GM21529 (cell line): ENCODE measurements around the gene ADAM19.
A peak's percentile ranks its signal among the peaks of the same experiment; 100 is the strongest.

Experiments
- ATAC-seq: cut with Tn5 transposase; IDR thresholded peaks from one replicate; pipeline ENCODE4 v1.9.1; 2021; ENCODE audit not compliant: unreplicated experiment

The ADAM19 gene

DNA sequence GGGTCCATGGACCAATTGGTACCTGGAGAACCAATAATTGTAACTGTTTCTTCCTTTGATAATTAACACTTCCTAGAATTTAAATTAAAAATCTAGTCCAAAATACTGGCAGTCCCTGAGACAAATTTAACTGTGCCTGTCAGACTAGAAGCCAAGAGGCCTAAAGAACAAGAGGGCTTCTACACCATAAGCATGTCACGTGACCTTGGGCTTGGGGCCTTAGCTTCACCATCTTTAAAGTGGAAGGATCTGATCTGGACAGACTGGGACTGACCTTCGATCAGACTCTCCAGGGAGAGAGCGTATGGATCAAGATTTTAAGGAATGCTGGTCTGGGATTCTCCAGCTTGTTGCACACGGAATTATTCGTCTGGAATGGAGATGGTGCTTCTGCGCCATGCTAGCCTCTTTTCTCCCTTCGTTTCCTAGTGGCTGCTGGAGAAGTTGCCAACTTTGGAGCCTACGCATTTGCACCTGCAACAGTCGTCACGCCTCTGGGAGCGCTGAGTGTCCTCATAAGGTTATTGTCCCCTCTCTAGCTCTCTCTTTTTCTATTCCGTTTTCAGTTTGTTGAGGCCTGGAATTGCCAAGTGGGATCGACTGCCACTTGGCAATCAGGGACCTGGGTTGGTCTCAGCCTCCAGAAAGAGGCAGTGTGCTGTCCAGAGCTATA lies 107.1 kb downstream of the ADAM19 start:
- no peak for ATAC-seq

GRCh38 chr5:157464519-157465171 lies 110.9 kb downstream of the ADAM19 start:
- ATAC-seq, result peak; percentile 91

- no peak for ATAC-seq
Measured at GRCh38 chr5:157463621-157464518, 111.7 kb downstream of the ADAM19 start.

GRCh38 chr5:157463081-157463480 lies 112.5 kb downstream of the ADAM19 start:
- ATAC-seq, result no peak

- no peak for ATAC-seq
Measured at GRCh38 chr5:157460921-157461792, 114.4 kb downstream of the ADAM19 start.

GRCh38 chr5:157459715-157460599 lies 115.6 kb downstream of the ADAM19 start, which contains the start of gene NIPAL4:
TSS of gene NIPAL4 (plus strand) at chr5:157460213. CDS start at chr5:157460321, 108 bp downstream.
- ATAC-seq, result no peak

DNA sequence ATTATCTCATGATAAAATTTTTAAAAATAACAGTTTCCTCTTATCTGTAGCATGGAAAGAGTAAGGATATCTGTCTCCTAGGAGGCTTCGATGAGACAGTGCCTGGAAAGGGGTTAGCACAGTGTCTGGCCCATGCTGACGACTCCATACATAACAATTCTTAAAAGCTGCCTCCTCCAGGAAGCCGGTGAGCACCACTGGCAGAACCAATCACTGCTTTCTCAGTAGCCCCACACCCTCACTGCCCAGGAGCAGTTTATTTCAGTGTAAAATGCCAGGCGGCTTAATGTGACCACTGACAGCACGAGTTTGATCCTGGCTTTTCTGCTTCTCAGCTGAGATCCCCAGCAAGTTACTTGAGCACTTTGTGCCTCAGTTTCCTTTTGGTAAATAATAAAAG lies 116.7 kb downstream of the ADAM19 start:
- no peak for ATAC-seq

GRCh38 chr5:157457391-157457790 lies 118.2 kb downstream of the ADAM19 start:
- no peak for ATAC-seq

DNA sequence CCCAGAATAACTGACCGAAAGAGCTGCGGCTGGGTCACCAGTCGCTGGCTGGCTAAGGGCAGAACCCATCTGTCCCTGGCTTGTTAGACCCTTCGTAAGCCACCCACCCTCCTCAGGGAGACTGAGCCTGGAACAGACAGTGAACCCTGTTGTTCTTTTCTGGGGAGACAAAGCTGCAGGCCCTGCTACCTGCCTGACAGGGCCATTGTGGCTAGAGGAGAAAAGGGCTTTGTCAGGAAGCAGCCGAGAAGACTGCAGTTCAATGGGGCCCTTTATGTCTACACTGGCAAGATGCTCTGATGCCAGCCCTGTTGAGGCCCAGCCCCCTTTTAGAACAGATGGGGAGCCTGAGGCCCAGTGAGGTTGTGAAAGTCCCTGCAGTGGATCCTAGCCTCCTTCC lies 119.3 kb downstream of the ADAM19 start:
- ATAC-seq, result no peak

GRCh38 chr5:157455057-157455456 lies 120.5 kb downstream of the ADAM19 start:
- ATAC-seq, result no peak

DNA sequence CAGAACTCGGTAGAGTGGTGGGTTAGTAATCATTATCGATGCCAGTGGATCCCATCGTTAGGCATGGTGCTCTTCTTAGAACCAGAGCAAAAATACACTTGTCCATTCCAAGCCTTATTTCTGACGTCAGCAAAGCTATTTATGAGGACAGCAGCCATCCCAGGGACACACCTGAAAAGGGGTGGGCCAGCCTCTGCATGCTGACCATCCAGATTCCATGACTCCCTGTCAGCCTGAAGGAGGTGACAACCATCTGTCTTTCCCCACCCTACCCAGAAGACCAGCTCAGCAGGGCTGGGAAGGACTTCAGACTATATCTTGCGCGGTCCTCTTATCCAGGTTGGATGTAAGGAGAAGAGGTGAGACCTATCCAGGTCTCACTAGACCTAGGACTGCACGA lies 121.3 kb downstream of the ADAM19 start:
- ATAC-seq, result no peak

DNA sequence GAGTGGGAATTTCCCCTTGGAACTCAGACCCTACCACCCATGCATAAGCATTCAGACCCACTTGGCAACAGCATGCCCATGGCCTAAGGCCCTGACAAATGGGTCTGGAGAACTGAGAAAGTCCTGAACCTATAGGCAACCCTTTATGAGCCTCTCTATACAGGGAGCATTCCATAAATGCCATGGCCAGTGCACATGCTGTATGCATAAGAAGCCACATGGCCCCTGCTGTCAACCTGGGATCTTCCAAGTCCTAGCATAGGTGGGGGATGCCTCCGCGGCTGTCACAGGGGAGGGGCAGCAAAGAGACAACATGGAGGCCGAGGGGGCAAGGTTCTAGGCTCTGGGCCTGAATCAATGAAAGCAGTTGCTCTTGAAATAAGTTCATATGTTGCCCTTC lies 123.8 kb downstream of the ADAM19 start:
- no peak for ATAC-seq

DNA sequence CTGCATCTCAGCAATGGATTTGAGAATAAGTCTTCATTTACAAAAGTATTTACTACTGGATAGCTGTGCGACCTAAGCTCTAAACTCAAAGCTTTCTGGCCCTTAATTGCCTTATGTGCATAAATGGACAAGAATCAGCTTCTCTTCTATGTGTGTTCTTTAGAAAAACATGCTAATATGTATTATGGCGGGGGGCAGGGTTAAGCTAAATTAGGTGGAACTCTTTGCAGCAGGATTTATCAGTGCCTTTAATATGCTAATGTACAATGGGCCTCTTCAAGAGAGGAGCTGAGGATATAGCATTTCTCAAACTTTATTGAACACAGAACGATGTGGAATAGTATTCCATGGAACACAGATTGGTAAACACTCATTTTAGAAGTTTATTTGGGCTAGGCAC lies 125.6 kb downstream of the ADAM19 start:
- no peak for ATAC-seq

DNA sequence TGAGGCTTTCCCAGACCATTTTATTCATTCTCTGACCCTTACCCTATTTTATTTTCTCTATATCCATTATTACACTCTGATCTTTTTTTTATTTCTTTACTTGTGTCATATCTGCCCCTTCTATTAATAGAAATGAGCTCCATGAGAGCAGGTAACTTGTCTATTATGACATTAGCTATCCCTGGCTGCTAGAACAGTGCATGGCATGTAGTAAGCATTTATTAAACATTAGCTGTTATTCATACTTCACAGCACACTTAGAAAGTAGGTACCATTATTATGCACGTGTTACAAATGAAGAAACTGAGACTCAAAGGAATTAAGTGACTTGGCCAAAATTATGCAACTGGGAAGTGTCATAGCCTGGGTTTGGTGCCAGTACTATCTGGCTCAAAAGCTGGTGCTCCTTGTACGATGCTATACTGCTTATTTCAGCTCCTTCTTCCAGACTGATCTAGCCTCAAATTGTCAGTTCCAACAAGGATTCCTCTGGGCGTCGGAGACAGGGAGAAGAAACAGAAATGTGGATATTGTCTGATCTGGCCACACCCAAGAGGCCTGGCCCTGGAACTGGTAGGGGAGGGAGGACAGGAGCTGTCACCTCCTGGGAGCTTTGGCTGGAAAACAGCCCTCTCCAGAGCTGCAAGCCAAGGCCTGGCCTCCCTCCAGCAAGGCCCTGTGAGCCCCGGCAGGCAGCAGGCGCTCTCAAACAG lies 126.4 kb downstream of the ADAM19 start:
- ATAC-seq, result no peak

- ATAC-seq, result no peak
Measured at GRCh38 chr5:157447201-157447637, 128.4 kb downstream of the ADAM19 start.

DNA sequence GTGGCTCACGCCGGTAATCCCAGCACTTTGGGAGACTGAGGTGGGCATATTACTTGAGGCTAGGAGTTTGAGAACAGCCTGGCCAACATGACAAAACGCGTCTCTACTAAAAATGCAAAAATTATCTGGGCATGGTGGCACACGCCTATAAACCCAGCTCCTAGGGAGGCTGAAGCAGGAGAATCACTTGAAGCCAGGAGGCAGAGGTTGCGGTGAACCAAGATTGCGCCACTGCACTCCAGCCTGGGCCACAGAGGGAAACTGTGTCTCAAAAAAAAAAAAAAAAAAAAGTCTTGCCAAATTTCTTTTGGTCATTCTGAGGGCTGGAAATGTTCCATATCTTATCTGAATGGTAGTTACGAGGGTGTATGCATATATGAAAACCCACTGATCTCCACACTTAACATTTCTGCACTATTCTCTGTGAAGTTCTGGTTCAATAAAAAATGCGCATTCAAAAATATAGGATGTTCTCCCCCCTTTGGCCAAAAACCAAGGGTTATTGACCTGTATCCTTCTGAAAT lies 129.1 kb downstream of the ADAM19 start:
- no peak for ATAC-seq

- no peak for ATAC-seq
Measured at GRCh38 chr5:157445745-157446411, 129.7 kb downstream of the ADAM19 start.

DNA sequence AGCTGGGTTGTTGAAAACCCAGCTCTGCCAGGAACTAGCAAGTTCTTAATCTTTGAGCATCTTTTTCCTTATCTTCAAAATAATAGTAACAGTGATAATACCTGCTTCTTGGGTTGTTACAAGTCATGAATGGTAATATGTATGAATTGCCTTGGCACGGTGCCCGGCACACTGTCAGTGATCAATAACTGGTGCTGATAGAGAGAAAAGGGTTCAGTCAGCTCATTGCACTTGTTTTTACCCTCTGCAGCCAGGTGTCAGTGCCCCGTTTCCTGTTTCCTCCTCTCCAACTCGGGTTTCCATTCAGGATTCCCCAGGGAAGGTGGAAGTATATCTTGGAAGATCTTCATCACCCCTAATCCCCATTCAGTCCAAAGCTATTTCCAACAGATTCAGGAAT lies 131.4 kb downstream of the ADAM19 start:
- no peak for ATAC-seq
